B cell (primary cell): Measurements from ENCODE around the gene RNF183. TPM values are rescaled to one million over a fixed set of nuclear protein-coding genes. Genes with fewer than 3 reads are reported as not detected.

Experiments
- ATAC-seq: fragments of 200-7000 bp; cut with Tn5 transposase; one replicate; pipeline ENCODE4 v1.10.0; 2021; ENCODE audit warnings: low read depth, mild to moderate bottlenecking, moderate number of reproducible peaks, moderate library complexity
- CTCF ChIA-PET: fragments of 350-600 bp; sonication (Branson Sonifier 250); formaldehyde crosslinking; loops from one replicate; lab custom pipeline; 2021; ENCODE audit warnings: antibody characterized with exemption, inconsistent platforms; lab: Charles Lee
- POLR2A ChIA-PET: fragments of 350-600 bp; sonication (Branson Sonifier 250); formaldehyde crosslinking; loops from one replicate; lab custom pipeline; 2021; ENCODE audit warnings: antibody characterized with exemption; lab: Charles Lee
- DNase-seq: peaks from one replicate; pipeline ENCODE4 v3.0.0; 2013
- H2AFZ ChIP-seq: 2 replicates; pipeline ENCODE4 v1.6.1; 2012; ENCODE audit warnings: mild to moderate bottlenecking, low read depth, low read length; ENCODE audit not compliant: insufficient read depth, poor library complexity, severe bottlenecking
- H3K27ac ChIP-seq, 2 donors: 1 replicate in 1 of 2; 2 replicates in 1 of 2; pipeline ENCODE4 v1.5.1; 2012 to 2013; ENCODE audit warnings: low read length in 2 of 2, mild to moderate bottlenecking in 2 of 2, moderate library complexity in 1 of 2
- H3K27me3 ChIP-seq, 4 experiments: fragments of 200-600 bp in 1 of 4; sonication (generic) in 1 of 4; replicated peaks in 1 of 4; 1 replicate in 2 of 4; 2 replicates in 2 of 4; pipeline versions ENCODE4 v1.6.1 to v1.7.0; 2013 to 2016; ENCODE audit warnings: low read length in 3 of 4, mild to moderate bottlenecking in 2 of 4, mixed read lengths in 1 of 4, moderate library complexity in 1 of 4; ENCODE audit not compliant: insufficient read depth in 4 of 4, control insufficient read depth in 3 of 4; ENCODE audit errors: control extremely low read depth in 1 of 4
- H3K36me3 ChIP-seq, 2 experiments: replicated peaks in 1 of 2; 1 replicate in 1 of 2; 2 replicates in 1 of 2; pipeline versions ENCODE4 v1.6.1 to v1.7.1; 2013; ENCODE audit warnings: low read length in 1 of 2; ENCODE audit not compliant: insufficient read depth in 2 of 2, control insufficient read depth in 1 of 2; ENCODE audit errors: control extremely low read depth in 1 of 2, extremely low read depth in 1 of 2
- H3K4me1 ChIP-seq, 2 donors: fragments of 200-600 bp in 1 of 2; sonication (generic) in 1 of 2; 1 replicate in 1 of 2; 2 replicates in 1 of 2; pipeline versions ENCODE4 v1.5.1 to v1.6.1; 2013 to 2017; ENCODE audit warnings: low read length in 2 of 2; ENCODE audit not compliant: control insufficient read depth in 2 of 2, insufficient read depth in 2 of 2
- H3K4me2 ChIP-seq: replicated peaks from 2 replicates; pipeline ENCODE3; 2012; ENCODE audit warnings: mild to moderate bottlenecking, low read depth, low read length; ENCODE audit not compliant: poor library complexity, severe bottlenecking
- H3K4me3 ChIP-seq, 5 experiments: fragments of 200-600 bp in 1 of 5; sonication (generic) in 1 of 5; 1 replicate in 3 of 5; 2 replicates in 2 of 5; pipeline versions ENCODE4 v1.5.1 to v1.7.0; 2011 to 2016; ENCODE audit warnings: low read length in 4 of 5, mild to moderate bottlenecking in 4 of 5, low read depth in 2 of 5, control low read depth in 1 of 5, moderate library complexity in 1 of 5; ENCODE audit not compliant: insufficient read depth in 1 of 5; ENCODE audit errors: control extremely low read depth in 1 of 5, extremely low read depth in 1 of 5
- H3K79me2 ChIP-seq: fragments of 200-600 bp; sonication (generic); one replicate; pipeline ENCODE4 v1.6.0; 2016; ENCODE audit warnings: low read length; ENCODE audit not compliant: control insufficient read depth, insufficient read depth
- H3K9ac ChIP-seq: fragments of 200-600 bp; sonication (generic); 2 replicates; pipeline ENCODE4 v1.6.1; 2017; ENCODE audit warnings: mild to moderate bottlenecking, low read length, moderate library complexity
- H3K9me3 ChIP-seq, 3 donors: one replicate each; pipeline versions ENCODE4 v1.6.1 to v1.7.1; 2013; ENCODE audit warnings: low read length in 2 of 3; ENCODE audit not compliant: control insufficient read depth in 2 of 3, insufficient read depth in 1 of 3; ENCODE audit errors: control extremely low read depth in 1 of 3
- H4K20me1 ChIP-seq: 2 replicates; pipeline ENCODE4 v1.6.0; 2012; ENCODE audit warnings: mild to moderate bottlenecking, low read length; ENCODE audit not compliant: insufficient read depth, control insufficient read depth, poor library complexity, severe bottlenecking
- H3K27ac Mint-ChIP-seq: one replicate; pipeline ENCODE4 v1.8.0; 2021; ENCODE audit warnings: mixed read lengths
- H3K27me3 Mint-ChIP-seq: one replicate; pipeline ENCODE4 v1.8.0; 2021; ENCODE audit warnings: mixed read lengths
- H3K4me1 Mint-ChIP-seq: one replicate; pipeline ENCODE4 v1.8.0; 2021; ENCODE audit warnings: mixed read lengths
- H3K4me3 Mint-ChIP-seq: one replicate; pipeline ENCODE4 v1.8.0; 2021; ENCODE audit warnings: mixed read lengths
- H3K9me3 Mint-ChIP-seq: one replicate; pipeline ENCODE4 v1.8.0; 2022; ENCODE audit warnings: mixed read lengths; ENCODE audit not compliant: insufficient read depth
- EZH2 ChIP-seq: IDR thresholded peaks from 2 replicates; pipeline ENCODE4 v1.6.1; 2012; ENCODE audit warnings: borderline replicate concordance, low read depth, mild to moderate bottlenecking, moderate library complexity, low read length; ENCODE audit not compliant: insufficient read depth, poor library complexity, severe bottlenecking
- WGBS: methylation state at CpG from one replicate; pipeline ENCODE4 v1.1.5; 2013; ENCODE audit warnings: missing lambda C conversion rate; ENCODE audit not compliant: insufficient coverage; 5-methylcytosine and 5-hydroxymethylcytosine counted together
- intact Hi-C: fragments of 100-400 bp; cut with micrococcal nuclease; formaldehyde crosslinking; loops from one replicate; pipeline ENCODE4 v1.10.0; 2022
- polyA plus RNA-seq: library from polyadenylated mRNA; depleted of rRNA; stranded (reverse); fragments of >200 nt; gene quantifications from 2 replicates; pipeline ENCODE4 v1.2.3, GENCODE V29; 2012
- total RNA-seq, 2 donors: library from RNA; stranded (reverse); fragments of 120-200 nt in 1 of 2; gene quantifications; 1 replicate in 1 of 2; 2 replicates in 1 of 2; pipeline versions ENCODE4 v1.2.3 to v1.2.4, GENCODE V29; 2013 to 2022
- TF ChIP-seq, protein P1 (sequence below): fragments of 200-600 bp; IDR thresholded peaks from one replicate; pipeline ENCODE4 v1.8.0; 2022; ENCODE audit warnings: antibody characterized with exemption, mild to moderate bottlenecking

RNF183 gene
- total and polyA plus RNA-seq, 2 donors (not counting 1 experiment from before 2014, with no cell fraction given), result 0.04 TPM; not detected in 1

DNA sequence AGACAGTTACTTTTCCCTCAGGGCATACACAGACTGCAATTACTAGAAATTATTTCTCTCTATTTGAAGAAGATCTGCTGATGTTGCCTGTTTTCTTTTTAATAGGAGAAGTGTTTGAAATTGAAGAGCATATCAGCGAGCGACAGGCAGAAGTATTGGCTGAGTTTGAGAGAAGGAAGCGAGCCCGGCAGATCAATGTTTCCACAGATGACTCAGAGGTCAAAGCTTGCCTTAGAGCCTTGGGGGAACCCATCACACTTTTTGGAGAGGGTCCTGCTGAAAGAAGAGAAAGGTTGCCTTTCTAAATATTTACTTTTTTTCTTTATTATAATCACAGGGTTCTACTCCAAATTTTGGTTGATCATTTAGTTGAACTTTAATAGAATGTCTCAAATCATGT, 24.3 kb downstream of the RNF183 start:
- Histone ChIP-seq H3K36me3 (peaks cover 26 to 56% of the 10 kb centered on the region in 2 experiments), H2AFZ (no peak overlapping the region), H3K79me2 (peaks cover 41% of the 10 kb centered on the region), H3K4me2 (no peak overlapping the region), H4K20me1 (peaks cover 5% of the 10 kb centered on the region), H3K27ac (no peak overlapping the region), H3K27me3 (no peaks in the 10 kb centered on the region), H3K9me3 (no peaks in the 10 kb centered on the region), H3K4me1 (peaks cover 9 to 16% of the 10 kb centered on the region in 2 donors), H3K9ac (no peak overlapping the region), H3K4me3 (no peak overlapping the region)
- ChIA-PET CTCF (no interaction called here), POLR2A (no interaction called here)
- peaks cover 16% of the 10 kb centered on the region for H3K4me1 Mint-ChIP-seq
- no peaks in the 10 kb centered on the region for H3K9me3 Mint-ChIP-seq
- no peak overlapping the region for H3K27ac Mint-ChIP-seq
- ATAC-seq (no peak), DNase-seq (no peak)
- H3K4me3 Mint-ChIP-seq, result no peak overlapping the region
- intact Hi-C loops, result loop anchor here (5.0 to 10.0 kb wide), 3 partner anchors 596 to 1797 kb away; partner anchors contain the start of genes DNAJC25, ECPAS and ZNF618
- H3K27me3 Mint-ChIP-seq, result no peaks in the 10 kb centered on the region
- no peak for TF ChIP-seq EZH2
- TF ChIP-seq, protein P1, sequence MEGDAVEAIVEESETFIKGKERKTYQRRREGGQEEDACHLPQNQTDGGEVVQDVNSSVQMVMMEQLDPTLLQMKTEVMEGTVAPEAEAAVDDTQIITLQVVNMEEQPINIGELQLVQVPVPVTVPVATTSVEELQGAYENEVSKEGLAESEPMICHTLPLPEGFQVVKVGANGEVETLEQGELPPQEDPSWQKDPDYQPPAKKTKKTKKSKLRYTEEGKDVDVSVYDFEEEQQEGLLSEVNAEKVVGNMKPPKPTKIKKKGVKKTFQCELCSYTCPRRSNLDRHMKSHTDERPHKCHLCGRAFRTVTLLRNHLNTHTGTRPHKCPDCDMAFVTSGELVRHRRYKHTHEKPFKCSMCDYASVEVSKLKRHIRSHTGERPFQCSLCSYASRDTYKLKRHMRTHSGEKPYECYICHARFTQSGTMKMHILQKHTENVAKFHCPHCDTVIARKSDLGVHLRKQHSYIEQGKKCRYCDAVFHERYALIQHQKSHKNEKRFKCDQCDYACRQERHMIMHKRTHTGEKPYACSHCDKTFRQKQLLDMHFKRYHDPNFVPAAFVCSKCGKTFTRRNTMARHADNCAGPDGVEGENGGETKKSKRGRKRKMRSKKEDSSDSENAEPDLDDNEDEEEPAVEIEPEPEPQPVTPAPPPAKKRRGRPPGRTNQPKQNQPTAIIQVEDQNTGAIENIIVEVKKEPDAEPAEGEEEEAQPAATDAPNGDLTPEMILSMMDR, result no peak
- 87% methylated on average over 4 of the region's 4 CpGs for WGBS
